Measurements from ENCODE around the gene PNPO. TPM values are rescaled to one million over a fixed set of nuclear protein-coding genes. Genes with fewer than 3 reads are reported as not detected.
A peak's percentile ranks its signal among the peaks of the same experiment; 100 is the strongest.

The PNPO gene
- total and polyA plus RNA-seq, 2 of the 13 experiments (the other 11 are each of a cell fraction or from before 2014, with no cell fraction given) = 47.9 to 63.3 TPM

- TF ChIP-seq RNF219 (CRISPR knock-in tag; IDR thresholded peaks at IDR 0.05) (no peak; the same call in 1 of the 2 replicates), DMTF1 (CRISPR knock-in tag; IDR thresholded peaks at IDR 0.05) (0 out of 2 replicates have a peak, but pooled peaks have one; percentile 15), HMG20A (CRISPR knock-in tag; IDR thresholded peaks at IDR 0.05; ENCODE audit: borderline replicate concordance) (no peak), ZNF264 (CRISPR knock-in tag; IDR thresholded peaks at IDR 0.05) (no peak), RNF2 (conservative IDR thresholded peaks at IDR 0.05; ENCODE audit: low read depth) (no peak), ZFP36 (IDR thresholded peaks at IDR 0.05; ENCODE audit: borderline replicate concordance, low read depth, low read length, partially characterized antibody) (no peak), RARA (CRISPR knock-in tag; IDR thresholded peaks at IDR 0.05) (no peak), ZSCAN12 (CRISPR knock-in tag; IDR thresholded peaks at IDR 0.05) (no peak), WIZ (CRISPR knock-in tag; IDR thresholded peaks at IDR 0.05) (no peak), ZNF709 (CRISPR knock-in tag; IDR thresholded peaks at IDR 0.05) (no peak), FOXJ3 (CRISPR knock-in tag; IDR thresholded peaks at IDR 0.05; ENCODE audit: borderline replicate concordance) (no peak)
Measured at GRCh38 chr17:47942096-47942510, 732 bp downstream of the PNPO start (continued).
